Progenitor cell of endocrine pancreas (in vitro differentiated cells): ENCODE results near the gene MAP3K20. TPM values are rescaled to one million over a fixed set of nuclear protein-coding genes. Genes with fewer than 3 reads are reported as not detected.
"Not testable (repeated sequence)": the region's sequence is repeated elsewhere in the genome, so short reads cannot be mapped to it uniquely, and the experiment has no call there.

ENCODE experiments used
- DNase-seq: peaks from one replicate; pipeline ENCODE4 v3.0.0; 2021; ENCODE audit warnings: low spot score; ENCODE audit not compliant: unreplicated experiment
- H3K27ac Mint-ChIP-seq: 2 replicates; pipeline ENCODE4 v1.8.0; 2021; ENCODE audit warnings: mild to moderate bottlenecking, moderate library complexity, mixed read lengths
- H3K27me3 Mint-ChIP-seq: 2 replicates; pipeline ENCODE4 v1.8.0; 2021; ENCODE audit warnings: mixed read lengths
- H3K36me3 Mint-ChIP-seq: 2 replicates; pipeline ENCODE4 v1.8.0; 2022; ENCODE audit warnings: mixed read lengths; ENCODE audit not compliant: insufficient read depth
- H3K4me1 Mint-ChIP-seq: 2 replicates; pipeline ENCODE4 v1.8.0; 2021; ENCODE audit warnings: low read depth, mixed read lengths
- H3K4me3 Mint-ChIP-seq: 2 replicates; pipeline ENCODE4 v1.8.0; 2021; ENCODE audit warnings: low read depth, mild to moderate bottlenecking, moderate library complexity, mixed read lengths
- H3K9me3 Mint-ChIP-seq: 2 replicates; pipeline ENCODE4 v1.8.0; 2021; ENCODE audit warnings: low read depth, mixed read lengths
- total RNA-seq: library from RNA; stranded (reverse); gene quantifications from 2 replicates; pipeline ENCODE4 v1.2.1, GENCODE V29; 2021
- TF ChIP-seq, protein P1 (sequence below): fragments of 200-600 bp; sonication (generic); IDR thresholded peaks from one replicate; pipeline ENCODE4 v1.5.0; 2021; ENCODE audit warnings: antibody characterized with exemption, mild to moderate bottlenecking; ENCODE audit not compliant: unreplicated experiment

The MAP3K20 gene
- total RNA-seq, 1 donor from 2014 or later, result 19.0 TPM

DNA sequence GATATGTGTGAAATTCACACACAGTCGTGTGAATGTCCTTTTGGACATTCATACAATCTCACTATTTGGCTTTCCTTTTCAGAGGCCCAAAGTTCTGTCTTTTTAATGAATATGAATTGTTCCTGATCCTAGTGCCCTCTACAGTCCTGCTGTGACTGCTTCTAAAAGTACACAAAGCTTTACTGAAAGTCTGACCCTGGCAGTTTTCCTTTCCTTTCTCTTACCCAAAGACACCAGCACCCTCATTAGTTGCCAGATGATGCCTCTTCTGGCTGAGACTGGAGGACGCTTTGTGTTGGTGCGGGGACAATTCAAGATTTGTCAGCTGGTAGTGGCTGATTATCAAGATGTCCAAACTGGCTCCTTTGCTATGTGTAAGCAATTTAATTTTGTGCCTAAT, 197.2 kb downstream of the MAP3K20 start:
- no peak for DNase-seq
- no peak overlapping the region for H3K27ac Mint-ChIP-seq
- no peaks in the 10 kb centered on the region for H3K9me3 Mint-ChIP-seq
- TF ChIP-seq, protein P1, sequence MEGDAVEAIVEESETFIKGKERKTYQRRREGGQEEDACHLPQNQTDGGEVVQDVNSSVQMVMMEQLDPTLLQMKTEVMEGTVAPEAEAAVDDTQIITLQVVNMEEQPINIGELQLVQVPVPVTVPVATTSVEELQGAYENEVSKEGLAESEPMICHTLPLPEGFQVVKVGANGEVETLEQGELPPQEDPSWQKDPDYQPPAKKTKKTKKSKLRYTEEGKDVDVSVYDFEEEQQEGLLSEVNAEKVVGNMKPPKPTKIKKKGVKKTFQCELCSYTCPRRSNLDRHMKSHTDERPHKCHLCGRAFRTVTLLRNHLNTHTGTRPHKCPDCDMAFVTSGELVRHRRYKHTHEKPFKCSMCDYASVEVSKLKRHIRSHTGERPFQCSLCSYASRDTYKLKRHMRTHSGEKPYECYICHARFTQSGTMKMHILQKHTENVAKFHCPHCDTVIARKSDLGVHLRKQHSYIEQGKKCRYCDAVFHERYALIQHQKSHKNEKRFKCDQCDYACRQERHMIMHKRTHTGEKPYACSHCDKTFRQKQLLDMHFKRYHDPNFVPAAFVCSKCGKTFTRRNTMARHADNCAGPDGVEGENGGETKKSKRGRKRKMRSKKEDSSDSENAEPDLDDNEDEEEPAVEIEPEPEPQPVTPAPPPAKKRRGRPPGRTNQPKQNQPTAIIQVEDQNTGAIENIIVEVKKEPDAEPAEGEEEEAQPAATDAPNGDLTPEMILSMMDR, result no peak
- no peaks in the 10 kb centered on the region for H3K36me3 Mint-ChIP-seq
- H3K4me1 Mint-ChIP-seq, result no peaks in the 10 kb centered on the region
- no peak overlapping the region for H3K4me3 Mint-ChIP-seq
- H3K27me3 Mint-ChIP-seq, result no peaks in the 10 kb centered on the region

DNA sequence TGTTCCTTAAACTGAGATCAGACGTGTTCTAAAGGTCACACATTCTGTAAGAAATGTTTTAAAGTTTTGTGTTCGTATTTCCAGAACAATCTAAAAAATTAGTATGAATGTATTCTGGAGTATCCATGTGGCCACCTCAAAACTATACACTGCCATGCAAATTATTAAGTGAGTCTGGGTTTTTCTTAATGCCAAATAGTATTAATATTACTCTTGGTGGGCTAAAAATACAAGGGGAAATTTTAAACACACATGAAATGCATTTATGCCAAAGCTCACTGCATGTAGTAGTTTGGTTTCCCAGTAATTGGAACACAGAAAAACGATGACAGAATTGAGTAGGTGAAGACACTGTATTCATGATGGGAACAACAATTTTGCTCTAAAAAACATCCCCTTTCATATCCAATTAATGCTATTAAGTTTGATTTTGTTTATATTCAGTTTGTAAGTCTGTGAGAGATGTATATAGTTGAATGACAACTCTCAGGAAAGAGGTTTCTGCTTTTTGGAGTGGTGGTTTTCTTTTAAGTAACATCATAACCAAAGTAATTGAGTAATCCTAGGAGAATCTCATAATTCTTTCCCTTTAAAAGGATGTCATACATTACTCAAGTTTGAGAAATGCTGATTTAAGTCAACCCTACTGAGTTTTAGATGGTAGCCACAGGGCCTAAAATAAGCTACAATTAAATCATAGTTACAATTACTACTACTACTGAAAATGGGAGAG, 203.3 kb downstream of the MAP3K20 start:
- H3K4me3 Mint-ChIP-seq, result no peak overlapping the region
- H3K4me1 Mint-ChIP-seq, result peaks cover 12% of the 10 kb centered on the region
- H3K9me3 Mint-ChIP-seq, result peaks cover 3% of the 10 kb centered on the region
- no peak for DNase-seq
- no peaks in the 10 kb centered on the region for H3K27me3 Mint-ChIP-seq
- peaks cover 2% of the 10 kb centered on the region for H3K36me3 Mint-ChIP-seq
- H3K27ac Mint-ChIP-seq, result no peak overlapping the region
- TF ChIP-seq, protein P1, result no peak

DNA sequence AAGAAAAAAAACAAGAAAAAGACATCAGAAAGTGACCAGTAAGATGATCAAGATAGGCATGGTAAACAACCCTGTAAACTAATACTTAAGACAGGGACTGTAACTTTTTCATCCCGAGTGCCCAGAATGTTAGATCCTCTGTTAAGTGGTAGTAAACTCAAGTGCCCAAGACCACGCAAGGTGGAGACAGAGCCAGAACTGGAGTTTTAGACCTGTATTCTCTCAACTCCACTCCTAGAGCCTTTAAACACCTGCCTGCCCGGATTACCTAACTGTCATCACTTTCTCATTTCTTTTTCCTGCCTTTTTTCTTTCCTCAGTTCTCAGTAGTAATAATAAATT, 203.9 kb downstream of the MAP3K20 start:
- H3K4me3 Mint-ChIP-seq, result no peak overlapping the region
- TF ChIP-seq, protein P1, result no peak
- no peak for DNase-seq
- H3K4me1 Mint-ChIP-seq, result peaks cover 12% of the 10 kb centered on the region
- peaks cover 3% of the 10 kb centered on the region for H3K9me3 Mint-ChIP-seq
- no peak overlapping the region for H3K27ac Mint-ChIP-seq
- no peaks in the 10 kb centered on the region for H3K27me3 Mint-ChIP-seq
- H3K36me3 Mint-ChIP-seq, result peaks cover 2% of the 10 kb centered on the region

DNA sequence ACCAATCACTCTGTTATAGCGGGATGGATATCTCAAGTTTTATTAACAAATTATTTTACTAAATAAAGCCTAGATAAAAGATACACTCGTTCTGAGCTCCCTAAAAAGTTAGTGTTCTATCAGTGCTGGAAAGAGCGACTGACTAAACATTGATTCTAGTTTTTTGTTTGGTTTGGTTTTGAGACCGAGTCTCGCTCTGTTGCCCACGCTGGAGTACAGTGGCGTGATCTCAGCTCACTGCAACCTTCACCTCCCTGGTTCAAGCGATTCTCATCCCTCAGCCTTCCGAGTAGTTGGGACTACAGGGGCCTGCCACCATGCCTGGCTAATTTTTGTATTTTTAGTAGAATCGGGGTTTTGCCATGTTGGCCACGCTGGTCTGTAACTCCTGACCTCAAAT, 205.2 kb downstream of the MAP3K20 start:
- peaks cover 2% of the 10 kb centered on the region for H3K36me3 Mint-ChIP-seq
- DNase-seq, result no peak
- TF ChIP-seq, protein P1, result no peak

DNA sequence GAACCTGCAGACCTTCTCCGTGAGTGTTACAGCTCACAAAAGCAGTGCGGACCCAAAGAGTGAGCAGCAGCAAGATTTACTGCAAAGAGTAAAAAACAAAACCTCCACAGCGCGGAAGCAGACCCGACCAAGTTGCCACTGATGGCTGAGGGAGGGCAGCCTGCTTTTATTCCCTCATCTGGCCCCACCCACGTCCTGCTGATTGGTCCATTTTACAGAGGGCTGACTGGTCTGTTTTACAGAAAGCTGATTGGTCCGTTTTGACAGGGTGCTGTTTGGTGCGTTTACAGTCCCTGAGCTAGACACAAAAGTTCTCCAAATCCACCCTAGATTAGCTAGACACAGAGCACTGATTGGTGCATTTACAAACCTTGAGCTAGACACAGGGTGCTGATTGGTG, 206.3 kb downstream of the MAP3K20 start:
- H3K36me3 Mint-ChIP-seq, DNase-seq, H3K27me3 Mint-ChIP-seq, H3K27ac Mint-ChIP-seq, H3K9me3 Mint-ChIP-seq, H3K4me3 Mint-ChIP-seq: not testable (repeated sequence)
- peaks cover 13% of the 10 kb centered on the region for H3K4me1 Mint-ChIP-seq

More for the DNA sequence above, 205.2 kb downstream of the MAP3K20 start:
- H3K4me1 Mint-ChIP-seq, result peaks cover 12% of the 10 kb centered on the region
- H3K4me3 Mint-ChIP-seq, result no peak overlapping the region
- H3K27ac Mint-ChIP-seq, result no peak overlapping the region
- H3K9me3 Mint-ChIP-seq, result peaks cover 3% of the 10 kb centered on the region
- H3K27me3 Mint-ChIP-seq, result no peaks in the 10 kb centered on the region
